ENCODE measurements around the gene PPM1M.

DNA sequence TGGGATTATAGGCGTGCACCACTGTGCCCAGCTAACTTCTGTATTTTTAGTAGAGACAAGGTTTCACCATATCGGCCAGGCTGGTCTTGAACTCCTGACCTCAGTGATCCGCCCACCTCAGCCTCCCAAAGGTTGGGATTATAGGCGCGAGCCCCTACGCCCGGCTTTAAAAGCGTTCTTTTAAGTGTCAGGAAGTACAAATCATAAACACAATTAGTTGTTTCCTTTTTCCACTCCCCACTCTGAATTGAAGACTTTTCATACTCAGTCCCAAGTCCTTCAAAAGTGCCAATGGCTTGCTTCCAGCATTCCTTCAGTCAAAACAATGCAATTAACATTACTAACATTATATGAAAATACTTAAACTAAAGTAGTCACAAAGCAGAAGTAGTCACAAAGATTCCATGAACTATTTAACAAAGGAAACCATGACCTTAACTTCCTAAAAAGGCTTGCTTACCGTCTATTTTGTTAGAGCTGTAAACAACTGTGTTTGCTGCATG, 24.7 kb downstream of the PPM1M start:
- TF ChIP-seq POLR2A (IDR thresholded peaks at IDR 0.05) (no peak), POLR2AphosphoS5 (IDR thresholded peaks at IDR 0.05) (no peak), EP300 (IDR thresholded peaks at IDR 0.05; ENCODE audit: low read depth) (no peak)
- TF ChIP-seq, protein P1, sequence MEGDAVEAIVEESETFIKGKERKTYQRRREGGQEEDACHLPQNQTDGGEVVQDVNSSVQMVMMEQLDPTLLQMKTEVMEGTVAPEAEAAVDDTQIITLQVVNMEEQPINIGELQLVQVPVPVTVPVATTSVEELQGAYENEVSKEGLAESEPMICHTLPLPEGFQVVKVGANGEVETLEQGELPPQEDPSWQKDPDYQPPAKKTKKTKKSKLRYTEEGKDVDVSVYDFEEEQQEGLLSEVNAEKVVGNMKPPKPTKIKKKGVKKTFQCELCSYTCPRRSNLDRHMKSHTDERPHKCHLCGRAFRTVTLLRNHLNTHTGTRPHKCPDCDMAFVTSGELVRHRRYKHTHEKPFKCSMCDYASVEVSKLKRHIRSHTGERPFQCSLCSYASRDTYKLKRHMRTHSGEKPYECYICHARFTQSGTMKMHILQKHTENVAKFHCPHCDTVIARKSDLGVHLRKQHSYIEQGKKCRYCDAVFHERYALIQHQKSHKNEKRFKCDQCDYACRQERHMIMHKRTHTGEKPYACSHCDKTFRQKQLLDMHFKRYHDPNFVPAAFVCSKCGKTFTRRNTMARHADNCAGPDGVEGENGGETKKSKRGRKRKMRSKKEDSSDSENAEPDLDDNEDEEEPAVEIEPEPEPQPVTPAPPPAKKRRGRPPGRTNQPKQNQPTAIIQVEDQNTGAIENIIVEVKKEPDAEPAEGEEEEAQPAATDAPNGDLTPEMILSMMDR (IDR thresholded peaks at IDR 0.05) = no peak

All from transverse colon (tissue), 4 donors.